Loucy (cell line): ENCODE measurements around the gene FLT1.

Source experiments
- H2AFZ ChIP-seq: fragments of 200-600 bp; sonication (generic); 2 replicates; pipeline ENCODE4 v1.6.0; 2016; ENCODE audit warnings: antibody characterized with exemption, mild to moderate bottlenecking, low read length, moderate library complexity
- H3F3A ChIP-seq: fragments of 200-600 bp; 2 replicates; pipeline ENCODE4 v1.6.0; 2016; ENCODE audit warnings: antibody characterized with exemption, low read depth, mild to moderate bottlenecking
- H3K27me3 ChIP-seq: fragments of 200-600 bp; sonication (generic); 2 replicates; pipeline ENCODE4 v1.6.1; 2014; ENCODE audit warnings: low read length, mild to moderate bottlenecking; ENCODE audit not compliant: insufficient read depth, poor library complexity, severe bottlenecking
- H3K36me3 ChIP-seq: fragments of 200-600 bp; sonication (generic); 2 replicates; pipeline ENCODE4 v1.6.1; 2016; ENCODE audit warnings: low read length; ENCODE audit not compliant: insufficient read depth
- H3K4me1 ChIP-seq: fragments of 200-600 bp; sonication (generic); 2 replicates; pipeline ENCODE4 v1.5.1; 2014; ENCODE audit warnings: low read length, mild to moderate bottlenecking; ENCODE audit not compliant: insufficient read depth, poor library complexity, severe bottlenecking
- H3K4me2 ChIP-seq: fragments of 200-600 bp; sonication (generic); 2 replicates; pipeline ENCODE4 v1.6.0; 2014; ENCODE audit warnings: antibody characterized with exemption, low read length, low read depth, mild to moderate bottlenecking; ENCODE audit not compliant: poor library complexity, severe bottlenecking
- H3K4me3 ChIP-seq: fragments of 200-600 bp; sonication (generic); 2 replicates; pipeline ENCODE4 v1.5.1; 2014; ENCODE audit warnings: low read length, mild to moderate bottlenecking, mixed read lengths; ENCODE audit not compliant: poor library complexity, severe bottlenecking
- H3K79me2 ChIP-seq: fragments of 200-600 bp; sonication (generic); 2 replicates; pipeline ENCODE4 v1.6.1; 2014; ENCODE audit warnings: low read length; ENCODE audit not compliant: insufficient read depth
- H3K9ac ChIP-seq: fragments of 200-600 bp; sonication (generic); 2 replicates; pipeline ENCODE4 v1.6.0; 2014; ENCODE audit warnings: mild to moderate bottlenecking, low read depth, low read length, moderate library complexity; ENCODE audit not compliant: poor library complexity, severe bottlenecking
- H3K9me2 ChIP-seq: fragments of 200-600 bp; sonication (generic); replicated peaks from 2 replicates; pipeline ENCODE4 v1.6.1; 2016; ENCODE audit warnings: low read depth, low read length, mixed read lengths
- H3K9me3 ChIP-seq: fragments of 200-600 bp; sonication (generic); 2 replicates; pipeline ENCODE4 v1.6.1; 2014; ENCODE audit warnings: mild to moderate bottlenecking, antibody characterized with exemption, low read length, low read depth; ENCODE audit not compliant: insufficient read depth
- H4K20me1 ChIP-seq: fragments of 200-600 bp; sonication (generic); 2 replicates; pipeline ENCODE4 v1.6.0; 2014; ENCODE audit warnings: antibody characterized with exemption, low read length, mild to moderate bottlenecking; ENCODE audit not compliant: insufficient read depth, poor library complexity, severe bottlenecking
- CTCF ChIP-seq: fragments of 200-600 bp; sonication (generic); conservative IDR thresholded peaks from 2 replicates; pipeline ENCODE4 v1.5.1; 2014; ENCODE audit warnings: mild to moderate bottlenecking, antibody characterized with exemption, low read length
- EZH2phosphoT487 ChIP-seq: fragments of 200-600 bp; IDR thresholded peaks from 2 replicates; pipeline ENCODE4 v1.6.1; 2018; ENCODE audit warnings: antibody characterized with exemption, mild to moderate bottlenecking, moderate library complexity, borderline replicate concordance

FLT1 gene

GRCh38 chr13:28346154-28346553, 148.8 kb downstream of the FLT1 start:
- H3F3A ChIP-seq = no peaks in the 10 kb centered on the region
- peaks cover 3% of the 10 kb centered on the region for H3K4me1 ChIP-seq
- H2AFZ ChIP-seq = no peak overlapping the region
- no peak overlapping the region for H3K4me3 ChIP-seq
- no peaks in the 10 kb centered on the region for H3K79me2 ChIP-seq
- no peaks in the 10 kb centered on the region for H3K27me3 ChIP-seq
- no peak for TF ChIP-seq EZH2phosphoT487
- no peak for TF ChIP-seq CTCF
- H3K9me2 ChIP-seq = no peaks in the 10 kb centered on the region
- no peak overlapping the region for H3K9ac ChIP-seq
- peaks cover 5% of the 10 kb centered on the region for H4K20me1 ChIP-seq
- H3K36me3 ChIP-seq = peaks cover 9% of the 10 kb centered on the region; the same call in 1 of the 2 replicates
- no peak overlapping the region for H3K4me2 ChIP-seq
- H3K9me3 ChIP-seq = no peaks in the 10 kb centered on the region

DNA sequence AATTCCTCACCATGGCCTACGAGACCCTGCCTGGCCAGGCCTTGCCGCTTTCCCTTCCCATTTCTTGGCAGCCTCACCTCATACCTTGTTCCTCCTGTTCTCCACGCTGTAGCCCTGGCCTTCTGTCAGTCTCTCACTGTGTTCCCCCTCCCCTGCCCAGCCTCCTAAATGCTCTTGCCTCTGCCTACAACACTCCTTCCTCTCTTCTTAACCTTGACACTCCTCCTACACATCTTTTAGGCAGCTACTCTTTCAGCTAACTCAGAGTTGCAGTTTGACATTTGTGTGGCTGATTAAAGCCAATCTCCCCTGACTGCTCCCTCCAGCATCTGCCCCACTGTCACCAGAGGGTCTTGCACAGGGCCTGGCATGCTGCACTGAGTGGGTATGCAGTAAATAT, 150.8 kb downstream of the FLT1 start:
- peaks cover 10% of the 10 kb centered on the region for H3K4me1 ChIP-seq
- H3K4me3 ChIP-seq = no peak overlapping the region
- no peaks in the 10 kb centered on the region for H3K79me2 ChIP-seq
- H3K36me3 ChIP-seq = peaks cover 14% of the 10 kb centered on the region; the same call in 1 of the 2 replicates
- no peak overlapping the region for H2AFZ ChIP-seq
- no peaks in the 10 kb centered on the region for H3K27me3 ChIP-seq
- H3K9me3 ChIP-seq = no peaks in the 10 kb centered on the region
- H3F3A ChIP-seq = no peaks in the 10 kb centered on the region
- no peak overlapping the region for H3K4me2 ChIP-seq
- no peak overlapping the region for H3K9ac ChIP-seq
- no peaks in the 10 kb centered on the region for H3K9me2 ChIP-seq
- no peak for TF ChIP-seq EZH2phosphoT487
- H4K20me1 ChIP-seq = peaks cover 5% of the 10 kb centered on the region

DNA sequence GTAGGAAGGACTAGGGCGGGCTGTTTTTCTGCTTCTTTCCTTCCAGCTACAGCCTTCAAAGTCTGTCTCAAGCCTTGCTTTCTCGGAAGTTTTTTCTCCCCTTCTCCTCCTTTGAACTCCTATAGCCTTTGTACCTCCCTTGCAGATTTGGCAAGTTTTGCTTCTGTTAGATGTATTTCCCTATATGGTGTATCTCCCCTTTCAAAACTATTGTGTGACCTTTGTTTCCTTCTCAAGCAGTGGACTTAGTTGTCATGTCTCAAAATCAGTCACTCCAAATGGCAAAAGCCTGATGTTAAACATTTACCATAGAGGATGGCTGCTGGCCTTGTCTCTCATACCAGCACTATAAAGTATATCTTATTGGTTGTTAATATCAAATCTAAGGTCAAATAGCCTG, 152.7 kb downstream of the FLT1 start:
- H4K20me1 ChIP-seq = no peaks in the 10 kb centered on the region
- no peak for TF ChIP-seq EZH2phosphoT487
- TF ChIP-seq CTCF = no peak

GRCh38 chr13:28340272-28340793, 154.6 kb downstream of the FLT1 start:
- Histone ChIP-seq H3K9me3 (no peaks in the 10 kb centered on the region), H3K4me2 (no peak overlapping the region), H3K9ac (no peak overlapping the region), H4K20me1 (no peaks in the 10 kb centered on the region), H3K4me1 (peaks cover 7% of the 10 kb centered on the region), H3K79me2 (no peaks in the 10 kb centered on the region), H3K4me3 (no peak overlapping the region), H2AFZ (no peak overlapping the region), H3K9me2 (no peaks in the 10 kb centered on the region), H3K36me3 (peaks cover 33% of the 10 kb centered on the region; the same call in 1 of the 2 replicates), H3F3A (no peaks in the 10 kb centered on the region), H3K27me3 (no peaks in the 10 kb centered on the region)
- no peak for TF ChIP-seq CTCF
- no peak for TF ChIP-seq EZH2phosphoT487

More for the DNA sequence above, 152.7 kb downstream of the FLT1 start:
- no peak overlapping the region for H3K4me3 ChIP-seq
- H3K27me3 ChIP-seq = no peaks in the 10 kb centered on the region
- H3K9ac ChIP-seq = no peak overlapping the region
- no peak overlapping the region for H3K4me2 ChIP-seq
- H3K79me2 ChIP-seq = no peaks in the 10 kb centered on the region
- no peaks in the 10 kb centered on the region for H3F3A ChIP-seq
- H2AFZ ChIP-seq = no peak overlapping the region
- no peaks in the 10 kb centered on the region for H3K9me2 ChIP-seq
- no peaks in the 10 kb centered on the region for H3K9me3 ChIP-seq
- H3K36me3 ChIP-seq = peaks cover 33% of the 10 kb centered on the region; the same call in 1 of the 2 replicates
- peaks cover 7% of the 10 kb centered on the region for H3K4me1 ChIP-seq
